ENCODE data around the gene ACTA1.
"Not testable (repeated sequence)": the region's sequence is repeated elsewhere in the genome, so short reads cannot be mapped to it uniquely, and the experiment has no call there.

Gene ACTA1

DNA sequence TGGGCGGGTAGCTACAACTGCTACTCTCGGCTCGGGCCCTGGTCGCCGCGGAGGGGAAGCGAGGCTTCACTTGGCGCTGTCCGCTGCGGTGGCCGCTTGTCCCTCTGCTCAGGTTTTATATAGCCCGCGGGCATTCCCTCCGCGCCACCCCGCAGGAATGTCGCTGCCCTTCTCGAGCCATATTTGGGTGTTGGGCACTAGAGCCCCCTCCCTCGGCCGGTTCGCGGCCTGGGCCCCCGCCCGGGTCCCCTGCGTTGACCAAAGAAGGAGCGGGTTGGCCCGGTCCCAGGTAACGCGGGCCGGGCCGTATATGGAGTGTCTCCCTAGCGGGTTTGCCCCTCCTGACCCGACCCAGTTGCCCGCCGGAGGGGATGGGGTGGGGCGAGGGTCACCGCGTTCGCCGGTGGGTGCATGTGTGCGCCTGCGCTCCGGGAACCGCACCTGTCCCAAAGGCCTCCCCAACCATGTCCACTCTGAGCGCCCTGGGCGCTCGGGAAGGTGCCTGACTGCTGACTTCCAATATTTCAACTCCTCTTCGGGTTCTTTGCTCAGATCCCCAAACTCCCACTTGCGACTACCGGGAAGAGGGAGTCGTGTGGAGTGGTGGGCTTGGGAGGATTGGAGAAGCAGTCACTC is at the start of gene ACTA1:
ACTA1 (minus strand) TSS at position 90 of the 636 bp plus-strand sequence. CDS start 979 bp downstream, outside the sequence.
- no peak for DNase-seq (ENCODE audit: extremely low spot score)
- CTCF ChIA-PET = no interaction called here
- TF ChIP-seq, protein P1, sequence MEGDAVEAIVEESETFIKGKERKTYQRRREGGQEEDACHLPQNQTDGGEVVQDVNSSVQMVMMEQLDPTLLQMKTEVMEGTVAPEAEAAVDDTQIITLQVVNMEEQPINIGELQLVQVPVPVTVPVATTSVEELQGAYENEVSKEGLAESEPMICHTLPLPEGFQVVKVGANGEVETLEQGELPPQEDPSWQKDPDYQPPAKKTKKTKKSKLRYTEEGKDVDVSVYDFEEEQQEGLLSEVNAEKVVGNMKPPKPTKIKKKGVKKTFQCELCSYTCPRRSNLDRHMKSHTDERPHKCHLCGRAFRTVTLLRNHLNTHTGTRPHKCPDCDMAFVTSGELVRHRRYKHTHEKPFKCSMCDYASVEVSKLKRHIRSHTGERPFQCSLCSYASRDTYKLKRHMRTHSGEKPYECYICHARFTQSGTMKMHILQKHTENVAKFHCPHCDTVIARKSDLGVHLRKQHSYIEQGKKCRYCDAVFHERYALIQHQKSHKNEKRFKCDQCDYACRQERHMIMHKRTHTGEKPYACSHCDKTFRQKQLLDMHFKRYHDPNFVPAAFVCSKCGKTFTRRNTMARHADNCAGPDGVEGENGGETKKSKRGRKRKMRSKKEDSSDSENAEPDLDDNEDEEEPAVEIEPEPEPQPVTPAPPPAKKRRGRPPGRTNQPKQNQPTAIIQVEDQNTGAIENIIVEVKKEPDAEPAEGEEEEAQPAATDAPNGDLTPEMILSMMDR (IDR thresholded peaks at IDR 0.05; ENCODE audit: control extremely low read depth, extremely low read depth, low read depth, missing control alignments) = no peak
- POLR2A ChIA-PET = no interaction called here

DNA sequence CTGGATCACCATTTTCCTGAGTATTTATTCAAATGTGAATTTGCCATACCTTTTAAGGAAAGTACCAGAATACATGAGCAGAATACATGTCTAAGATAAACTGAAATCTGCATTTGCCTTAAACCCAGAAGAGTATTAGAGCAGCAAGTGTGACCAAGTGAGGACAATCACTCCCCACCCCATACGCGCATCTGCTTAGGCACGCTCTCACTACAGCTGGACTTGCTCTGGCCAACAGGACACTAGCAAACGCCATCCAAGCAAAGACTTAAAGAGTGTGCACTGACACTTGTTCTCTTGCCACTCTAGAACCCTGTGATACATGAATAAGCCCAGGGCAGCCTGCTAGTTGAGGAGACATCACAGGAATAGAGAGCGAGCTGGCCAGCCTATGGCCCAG is 48.6 kb upstream of the ACTA1 start:
- CTCF ChIA-PET = interaction anchor here (0.7 to 8.9 kb wide), 29 partner anchors 9 to 818 kb away, joined by 3 to 126 read pairs (median 4); partner anchors contain the start of gene NUP133
- TF ChIP-seq, protein P1 (IDR thresholded peaks at IDR 0.05; ENCODE audit: control extremely low read depth, extremely low read depth, low read depth, missing control alignments) = no peak
- POLR2A ChIA-PET = no interaction called here

GRCh38 chr1:229480495-229480894 is 46.6 kb upstream of the ACTA1 start:
- ChIA-PET CTCF (interaction anchor here (1.2 to 8.9 kb wide), 14 partner anchors 9 to 816 kb away, joined by 3 to 126 read pairs (median 6); no protein-coding TSS in a partner anchor), POLR2A (interaction anchor here (0.6 kb wide), 2 partner anchors 671 to 767 kb away, joined by 4 to 7 read pairs; no protein-coding TSS in a partner anchor)
- no peak for DNase-seq (ENCODE audit: extremely low spot score)
- TF ChIP-seq, protein P1 (IDR thresholded peaks at IDR 0.05; ENCODE audit: control extremely low read depth, extremely low read depth, low read depth, missing control alignments) = no peak

More for the DNA sequence above, 48.6 kb upstream of the ACTA1 start:
- DNase-seq (ENCODE audit: extremely low spot score) = no peak

- peak; percentile 62 for DNase-seq (ENCODE audit: extremely low spot score)
- TF ChIP-seq, protein P1 (IDR thresholded peaks at IDR 0.05; ENCODE audit: control extremely low read depth, extremely low read depth, low read depth, missing control alignments) = no peak
- POLR2A ChIA-PET = interaction anchor here (0.6 kb wide), 2 partner anchors 672 to 767 kb away, joined by 4 to 7 read pairs; no protein-coding TSS in a partner anchor
- CTCF ChIA-PET = interaction anchor here (1.2 to 8.9 kb wide), 13 partner anchors 10 to 815 kb away, joined by 3 to 126 read pairs (median 5); no protein-coding TSS in a partner anchor
Measured at GRCh38 chr1:229479660-229480399, 45.9 kb upstream of the ACTA1 start.

DNA sequence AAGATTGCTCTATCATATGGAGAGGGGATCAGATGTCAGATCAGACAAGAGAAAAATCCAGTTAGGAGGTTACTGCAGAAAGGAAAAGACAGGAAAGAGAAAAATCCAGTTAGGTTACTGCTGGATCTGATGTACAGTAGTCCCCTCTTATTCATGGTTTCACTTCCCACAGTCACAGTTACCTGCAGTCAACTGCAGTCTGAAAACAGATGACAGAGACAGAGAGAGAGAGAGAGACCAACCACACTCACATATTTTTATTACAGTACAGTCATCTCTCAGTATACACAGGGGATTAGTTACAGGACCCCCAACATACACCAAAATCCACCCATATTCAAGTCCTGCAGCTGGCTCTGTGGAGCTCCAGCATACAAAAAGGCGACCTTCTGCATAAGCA is 45.0 kb upstream of the ACTA1 start:
- TF ChIP-seq, protein P1 (IDR thresholded peaks at IDR 0.05; ENCODE audit: control extremely low read depth, extremely low read depth, low read depth, missing control alignments) = no peak
- DNase-seq (ENCODE audit: extremely low spot score) = peak; percentile 32
- ChIA-PET POLR2A (no interaction called here), CTCF (interaction anchor here (1.5 to 8.9 kb wide), 3 partner anchors 15 to 220 kb away, joined by 3 to 126 read pairs (median 86); no protein-coding TSS in a partner anchor)

DNA sequence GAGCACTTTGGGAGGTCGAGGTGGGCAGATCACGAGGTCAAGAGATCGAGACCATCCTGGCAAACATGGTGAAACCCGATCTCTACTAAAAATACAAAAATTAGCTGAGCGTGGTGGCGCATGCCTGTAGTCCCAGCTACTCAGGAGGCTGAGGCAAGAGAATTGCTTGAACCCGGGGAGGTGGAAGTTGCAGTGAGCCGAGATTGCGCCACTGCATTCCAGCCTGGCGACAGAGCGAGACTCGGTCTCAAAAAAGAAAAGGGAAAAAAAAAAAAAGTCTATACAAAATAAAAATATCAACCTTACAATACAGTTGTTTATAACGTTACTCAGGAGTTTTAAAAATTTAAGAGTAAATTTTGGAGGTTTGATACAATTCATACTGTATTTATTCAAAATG is 42.0 kb upstream of the ACTA1 start:
- DNase-seq (ENCODE audit: extremely low spot score); POLR2A ChIA-PET: not testable (repeated sequence)
- CTCF ChIA-PET = interaction anchor here (0.9 to 2.3 kb wide), 4 partner anchors 23 to 811 kb away, joined by 3 to 9 read pairs (median 4); no protein-coding TSS in a partner anchor
